Stimulated activated CD8-positive, alpha-beta memory T cell treated with anti-CD3 and anti-CD28 coated beads, Interleukin-15, amount 100 ng/mL, for 4 hours (primary cell): ENCODE measurements around the gene DGKB.
"Not testable (repeated sequence)": the region's sequence is repeated elsewhere in the genome, so short reads cannot be mapped to it uniquely, and the experiment has no call there.

Experiments
- DNase-seq, 2 donors: peaks; one replicate each; pipeline ENCODE4 v3.0.0-alpha.2; 2020; ENCODE audit warnings: low read depth in 2 of 2

DGKB gene

DNA sequence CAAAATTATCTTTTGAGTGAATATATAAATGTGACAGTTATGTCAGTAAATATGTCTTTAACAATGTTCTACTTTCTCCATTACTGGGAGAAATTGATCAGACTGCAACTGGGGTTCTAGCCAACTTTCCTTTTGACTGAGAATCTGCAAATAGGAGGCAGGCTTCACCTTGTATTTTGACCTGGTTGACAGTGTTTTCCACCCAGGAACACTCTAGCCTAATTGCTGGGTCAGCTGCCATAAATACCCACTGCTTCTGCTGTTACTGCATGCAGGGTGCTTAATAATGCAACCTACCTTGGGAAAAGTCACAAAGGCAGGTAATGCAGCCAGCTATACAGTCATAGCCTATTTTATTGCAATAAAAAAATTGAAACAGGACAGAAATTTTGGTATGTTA is 319.0 kb downstream of the DGKB start:
- DNase-seq: no peak

DNA sequence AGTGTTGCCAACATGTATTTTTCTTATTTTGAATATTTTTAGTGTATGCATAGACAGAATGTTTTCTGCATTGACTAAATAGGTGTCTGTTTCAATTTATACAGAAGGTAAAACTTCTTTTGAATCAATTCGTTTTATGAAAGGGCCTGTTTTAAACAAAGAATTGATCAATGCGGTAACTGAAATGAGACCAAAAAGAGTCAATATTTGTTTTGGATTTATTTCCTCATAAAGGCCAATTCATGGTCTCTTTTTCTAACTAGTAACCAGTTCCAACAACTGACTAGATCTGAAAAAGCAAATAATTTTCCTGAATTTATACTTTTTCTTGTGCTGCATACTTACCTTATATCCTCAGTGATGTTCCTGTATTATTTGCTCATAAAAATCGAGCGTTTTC is 320.5 kb downstream of the DGKB start:
- no peak for DNase-seq

DNA sequence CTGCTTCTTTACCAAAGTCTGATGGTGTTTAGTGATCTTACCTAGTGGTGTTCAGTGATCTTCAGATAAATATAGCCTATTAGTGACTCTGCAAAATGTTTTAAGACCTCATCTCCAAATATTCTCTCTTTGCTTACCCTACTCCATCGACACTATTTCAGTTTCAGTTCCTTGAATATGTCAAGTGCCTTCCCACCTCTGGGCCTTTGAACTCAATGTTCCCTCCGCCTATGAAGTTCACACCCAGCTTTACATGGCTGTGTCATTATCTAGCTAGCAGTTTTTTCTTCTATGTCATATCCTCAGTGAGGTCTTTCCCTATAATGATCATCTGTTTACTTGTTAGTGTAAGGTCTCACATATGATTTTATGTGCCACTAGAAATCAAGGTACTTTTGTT is 322.6 kb downstream of the DGKB start:
- DNase-seq: no peak

DNA sequence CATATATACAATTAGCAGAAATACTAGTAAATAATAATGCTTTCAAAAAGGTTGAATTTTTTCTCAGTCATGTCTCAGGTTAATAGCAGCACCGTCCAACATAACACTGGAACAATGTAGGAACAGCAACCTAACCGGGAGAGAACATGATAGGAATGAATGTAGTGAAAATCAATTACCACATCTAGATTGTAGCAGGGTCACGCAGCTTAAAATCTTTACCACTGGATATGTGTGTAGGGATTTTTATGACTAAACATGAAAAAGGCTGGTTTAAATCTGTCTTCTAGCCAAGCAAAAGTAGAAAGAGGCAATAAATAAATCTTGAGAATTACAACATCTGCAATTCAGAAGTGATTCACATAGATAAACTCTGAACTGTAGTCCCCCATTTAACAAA is 326.0 kb downstream of the DGKB start:
- no peak for DNase-seq

DNA sequence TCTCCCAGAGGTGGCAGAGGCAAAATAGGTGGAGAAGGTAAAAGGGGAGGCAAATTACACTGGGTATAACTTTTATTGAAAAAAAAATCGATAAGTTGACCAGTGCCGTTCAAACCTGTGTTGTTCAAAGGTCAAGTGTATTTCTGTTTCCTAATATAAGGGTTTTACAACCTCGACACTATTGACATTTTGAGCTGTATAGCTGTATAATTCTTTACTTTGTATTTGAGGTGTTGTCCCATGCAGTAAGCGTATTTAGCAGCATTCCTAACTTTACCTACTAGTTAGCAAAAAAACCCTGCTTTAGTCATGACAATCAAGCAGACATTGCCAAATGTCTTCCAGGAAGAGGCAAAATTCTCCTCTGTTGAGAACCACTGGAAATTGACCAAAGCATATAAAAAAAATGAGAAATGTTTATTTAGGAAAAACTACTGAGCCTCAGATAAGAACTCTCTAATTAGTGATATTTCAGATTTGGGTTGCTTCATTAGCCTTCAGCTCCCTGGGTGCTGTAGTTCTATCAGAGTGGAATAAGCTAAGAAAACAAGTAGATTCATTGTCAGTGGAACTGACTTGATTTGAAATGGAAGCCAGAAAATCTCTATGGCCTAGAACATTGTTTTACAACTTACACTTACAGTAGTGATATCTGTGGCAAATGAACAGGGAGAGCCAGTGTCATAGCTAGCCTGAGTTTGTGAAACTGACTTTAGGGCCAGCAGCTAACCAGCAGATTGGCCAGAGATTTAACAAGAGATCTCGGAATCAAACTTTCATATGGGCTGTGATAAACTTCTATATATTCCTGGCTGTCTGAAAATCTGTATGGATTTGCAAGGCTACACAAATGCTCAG is 331.6 kb downstream of the DGKB start:
- no peak for DNase-seq

DNA sequence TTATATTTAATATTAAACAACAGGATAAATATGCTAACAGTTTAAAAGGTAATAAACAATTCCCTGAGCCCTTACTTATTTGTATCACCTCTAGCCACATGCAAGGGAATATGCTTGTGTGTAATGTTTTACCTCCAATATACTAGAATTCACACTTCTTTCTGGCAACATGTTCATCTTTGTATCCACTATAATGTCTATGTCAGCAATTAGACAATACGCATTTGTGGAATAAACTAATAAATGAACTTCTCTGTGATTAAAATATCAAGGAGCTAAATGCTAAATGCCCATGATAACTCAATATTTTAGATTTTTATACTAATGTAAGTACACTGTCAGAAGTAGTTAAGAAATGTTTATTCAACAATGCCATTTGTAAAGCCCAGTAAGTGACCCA is 350.5 kb downstream of the DGKB start:
- DNase-seq: no peak

DNA sequence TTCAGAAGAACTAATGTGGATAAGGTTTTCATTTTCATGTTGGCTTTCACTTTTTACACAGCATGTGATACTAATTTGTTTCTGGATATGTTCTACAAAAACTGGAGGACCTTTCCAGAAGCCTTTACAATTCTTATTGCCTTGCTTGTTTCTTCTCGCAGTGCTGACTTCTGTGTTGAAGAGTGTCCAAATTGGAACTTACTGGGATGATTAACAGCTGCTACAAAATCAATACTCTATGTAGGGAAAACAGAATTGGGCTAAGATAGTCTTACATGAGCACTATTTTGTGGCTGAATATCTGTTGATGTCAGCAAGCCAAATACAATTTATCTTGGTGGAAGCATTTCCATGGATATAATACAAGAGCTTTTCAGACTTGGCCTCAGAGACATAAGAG is 351.2 kb downstream of the DGKB start:
- no peak for DNase-seq

DNA sequence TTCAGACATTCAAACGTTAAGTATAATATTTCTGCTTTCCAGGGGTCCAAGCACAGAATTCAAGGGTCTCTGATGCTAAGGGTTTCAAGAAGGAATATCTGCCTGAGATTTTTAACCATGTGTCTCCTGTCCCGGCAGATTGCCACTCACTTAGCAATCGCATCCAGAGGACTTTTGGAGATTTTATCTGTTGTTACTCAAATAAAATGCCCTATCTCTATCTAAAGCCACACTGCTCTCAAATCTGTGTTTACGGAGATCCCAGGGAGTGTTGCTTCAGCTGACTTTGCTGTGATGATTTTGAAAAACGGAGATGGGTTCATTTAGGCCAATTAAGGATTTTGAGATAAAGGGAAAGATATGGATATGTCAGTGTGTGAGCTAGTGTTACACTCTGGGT is 359.9 kb downstream of the DGKB start:
- no peak for DNase-seq

DNA sequence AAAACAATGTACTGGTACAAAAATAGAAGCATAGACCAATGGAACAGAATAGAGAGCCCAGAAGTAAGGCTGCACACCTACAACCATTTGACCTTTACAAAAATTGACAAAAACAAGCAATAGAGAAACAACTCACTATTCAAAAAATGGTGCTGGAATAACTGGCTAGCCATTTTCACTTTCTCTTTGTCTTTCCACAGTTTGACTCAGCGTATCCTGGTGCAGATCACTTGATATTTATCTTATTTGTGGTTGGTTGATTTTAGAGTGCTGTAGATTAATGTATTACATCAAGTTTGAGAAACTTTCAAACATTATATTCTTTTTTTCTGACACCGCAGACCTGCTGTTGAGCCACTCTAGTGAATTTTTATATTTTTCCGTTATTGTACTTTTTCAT is 381.4 kb downstream of the DGKB start:
- DNase-seq: no peak

DNA sequence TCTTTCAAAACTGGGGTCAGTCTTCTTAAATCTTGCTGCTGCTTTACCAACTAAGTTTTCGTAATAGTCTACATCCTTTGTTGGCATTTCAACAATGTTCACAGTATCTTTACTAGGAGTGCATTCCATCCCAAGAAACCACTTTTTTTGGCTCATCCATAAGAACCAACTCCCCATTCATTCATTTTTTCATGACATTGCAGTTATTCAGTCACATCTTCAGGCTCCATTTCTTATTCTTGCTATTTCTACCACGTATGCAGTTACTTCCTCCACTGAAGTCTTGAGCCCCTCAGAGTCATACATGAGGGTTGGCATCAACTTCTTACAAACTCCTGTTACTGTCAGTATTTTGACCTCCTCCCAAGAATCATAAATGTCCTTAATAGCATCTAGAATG is 392.3 kb downstream of the DGKB start:
- DNase-seq: no peak

DNA sequence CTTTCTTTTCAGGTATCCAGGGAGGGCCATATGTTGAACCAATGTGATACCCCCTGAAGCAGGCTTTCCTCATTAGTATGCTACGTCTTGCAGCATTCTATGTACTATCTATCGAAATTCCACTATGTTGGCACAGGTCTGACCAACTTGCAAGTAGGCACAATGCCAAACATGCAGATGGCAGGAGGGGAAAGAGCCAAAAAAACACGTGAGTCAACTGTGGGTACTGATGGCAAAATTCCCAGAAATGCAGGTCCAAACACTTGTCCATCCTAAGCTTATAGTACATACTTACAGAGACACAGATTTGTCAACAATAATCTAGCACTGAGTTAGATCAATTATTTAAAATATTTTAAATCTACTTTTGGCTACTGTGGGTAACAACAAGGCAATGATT is 394.9 kb downstream of the DGKB start:
- DNase-seq: no peak

DNA sequence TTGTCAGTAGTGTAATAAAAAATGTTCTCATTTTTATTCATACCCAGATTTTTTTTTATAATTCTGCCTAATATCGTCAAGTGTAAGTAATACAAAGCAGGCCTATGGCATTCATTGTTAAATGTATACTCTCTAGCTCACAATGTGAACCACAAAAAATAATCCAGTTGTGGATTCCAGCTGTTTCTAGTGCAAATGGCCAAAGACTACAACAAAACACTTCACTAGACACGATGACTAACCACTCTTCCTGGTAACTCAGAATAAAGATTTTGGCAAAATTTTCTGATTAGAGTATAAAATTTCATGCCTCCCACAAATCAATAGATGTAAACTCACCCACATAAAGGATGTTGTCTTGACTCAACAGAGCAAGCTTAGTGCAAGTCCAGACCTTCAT is 396.6 kb downstream of the DGKB start:
- no peak for DNase-seq

DNA sequence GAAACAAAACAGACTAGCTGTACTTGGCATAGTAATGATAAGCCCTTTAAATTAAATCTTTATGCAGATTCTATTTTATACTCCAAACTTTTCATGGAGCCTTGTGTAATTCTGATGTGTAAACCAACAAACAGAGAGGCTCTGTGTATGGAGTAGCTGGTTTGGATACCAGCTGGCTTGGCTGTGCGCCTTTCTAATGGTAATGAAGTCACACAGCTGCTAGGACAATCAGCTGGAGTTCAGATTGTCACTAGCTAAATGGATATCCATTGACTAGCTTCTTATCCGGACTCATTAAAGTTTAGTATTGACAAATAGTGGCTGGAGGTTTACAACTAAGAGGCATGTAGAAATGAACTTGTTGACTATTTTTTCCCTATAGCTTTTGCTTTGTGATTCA is 398.4 kb downstream of the DGKB start:
- DNase-seq: no peak

DNA sequence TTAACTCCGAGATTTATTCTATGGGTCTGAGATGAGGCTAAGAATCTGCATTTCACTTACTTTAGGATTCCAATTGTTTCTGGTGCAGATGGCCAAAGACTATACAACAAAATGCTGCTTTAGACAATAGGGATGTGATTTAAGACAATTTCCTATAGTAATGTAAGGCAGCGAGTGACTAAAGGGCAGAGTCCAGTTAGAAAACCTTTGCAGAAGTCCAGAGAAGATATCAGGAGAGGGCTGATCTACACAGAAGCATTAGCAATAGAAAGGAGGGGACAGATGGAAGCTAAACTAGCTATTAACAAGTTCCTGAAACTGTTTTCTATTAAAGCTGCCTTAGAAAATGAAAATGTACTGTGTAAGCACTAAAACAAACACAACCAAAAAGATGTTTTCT is 398.9 kb downstream of the DGKB start:
- no peak for DNase-seq

DNA sequence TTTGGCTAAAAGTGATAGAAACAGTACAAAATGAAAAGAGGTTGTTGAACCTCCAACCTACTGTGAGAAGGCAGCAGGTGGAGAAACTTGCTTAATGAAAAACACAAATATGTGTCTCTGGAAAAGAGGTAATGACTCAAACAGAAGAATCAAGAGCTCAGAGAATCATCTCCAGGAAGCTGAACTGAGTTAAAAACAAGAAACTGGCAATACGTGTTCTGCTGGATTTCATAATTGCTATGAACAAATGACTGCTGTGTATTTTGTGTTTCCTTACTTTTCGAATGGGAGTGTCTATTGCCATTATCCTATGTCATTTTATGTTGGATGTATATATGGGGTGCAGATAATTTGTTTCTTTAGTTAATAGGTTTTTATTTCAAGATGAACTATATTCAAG is 401.1 kb downstream of the DGKB start:
- no peak for DNase-seq

DNA sequence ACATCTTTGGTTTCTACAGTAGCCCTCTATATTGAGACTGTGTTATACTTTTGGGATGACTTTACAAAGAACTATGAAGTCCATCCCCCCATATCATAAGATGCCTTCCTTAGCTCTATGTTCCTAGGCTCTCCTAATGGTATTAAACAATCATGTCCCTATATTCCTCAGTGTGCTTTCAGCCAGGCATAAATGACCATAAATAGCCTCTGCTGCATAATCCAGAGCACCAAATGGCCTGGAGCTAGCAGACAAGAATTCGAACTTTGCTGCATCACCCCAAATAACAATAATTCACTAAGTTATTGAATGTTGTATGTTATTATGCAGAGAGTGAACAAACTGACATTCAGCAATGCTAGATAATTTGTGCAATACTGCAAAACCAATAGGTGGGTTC is 405.2 kb downstream of the DGKB start:
- DNase-seq: no peak

DNA sequence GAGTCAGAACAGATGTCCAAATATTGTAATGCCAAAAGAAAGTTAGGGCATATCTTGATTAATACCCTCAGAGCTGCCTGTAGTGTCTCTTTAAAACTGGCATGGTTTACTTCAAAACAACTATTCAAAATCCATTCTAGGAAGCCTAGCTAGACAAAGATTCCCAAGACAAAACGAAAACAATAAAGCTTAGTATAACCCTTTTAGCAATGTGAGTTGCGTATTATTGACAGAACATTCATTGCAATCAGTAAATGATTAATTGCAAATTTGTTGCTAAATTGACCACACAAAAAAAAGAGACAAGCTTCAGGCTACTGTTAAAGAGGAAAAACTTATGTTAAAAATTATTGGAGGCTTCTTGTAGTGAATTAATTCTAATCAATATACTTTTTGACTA is 406.9 kb downstream of the DGKB start:
- DNase-seq: no peak

DNA sequence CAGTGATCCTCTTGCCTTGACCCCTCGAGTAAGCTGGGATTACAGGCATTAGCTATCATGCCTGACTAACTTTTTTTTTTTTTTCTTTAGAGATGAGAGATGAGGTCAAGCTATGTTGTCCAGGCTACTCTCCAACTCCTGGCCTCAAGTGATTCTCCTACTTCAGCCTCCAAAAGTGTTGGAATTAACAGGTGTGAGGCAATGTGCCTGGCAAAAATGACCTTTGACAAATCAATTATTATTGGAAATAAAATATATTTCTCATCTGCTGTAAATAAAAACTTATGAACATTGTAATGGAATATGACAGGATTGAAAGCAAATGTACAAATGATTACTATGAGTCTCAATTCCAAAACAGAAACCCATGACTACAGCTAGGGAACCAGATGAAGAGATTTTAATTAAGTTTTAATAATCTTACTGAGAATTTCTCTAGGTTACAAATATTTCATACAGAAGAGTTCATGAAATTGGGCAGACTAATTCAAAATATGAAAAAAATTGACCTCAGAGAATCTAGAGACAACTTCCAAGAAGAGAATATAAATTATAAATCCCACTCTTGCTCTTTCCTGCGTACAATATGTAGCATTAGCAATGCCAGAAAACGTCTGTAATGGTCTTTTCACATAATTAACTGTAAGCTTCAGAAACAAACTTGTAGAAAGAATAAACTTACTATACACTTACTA is 414.7 kb downstream of the DGKB start:
- DNase-seq: no peak

DNA sequence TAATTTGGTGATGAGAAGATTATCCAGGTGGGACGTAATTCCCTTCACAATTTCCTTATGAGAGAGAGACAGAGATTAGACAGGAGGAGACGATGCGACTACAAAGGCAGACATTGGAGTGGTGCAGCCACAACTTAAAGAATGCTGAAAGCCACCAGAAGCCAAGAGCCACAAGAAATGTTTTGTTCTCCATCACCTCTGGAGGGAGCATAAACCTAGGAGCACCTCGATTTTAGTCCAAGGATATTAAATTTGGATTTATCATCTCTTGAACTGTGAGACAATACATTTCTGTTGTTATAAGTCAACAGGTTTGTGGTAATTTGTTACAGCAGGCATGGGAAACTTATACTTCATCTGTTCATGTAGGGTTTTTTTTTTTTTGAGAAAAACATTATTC is 418.9 kb downstream of the DGKB start:
- no peak for DNase-seq

DNA sequence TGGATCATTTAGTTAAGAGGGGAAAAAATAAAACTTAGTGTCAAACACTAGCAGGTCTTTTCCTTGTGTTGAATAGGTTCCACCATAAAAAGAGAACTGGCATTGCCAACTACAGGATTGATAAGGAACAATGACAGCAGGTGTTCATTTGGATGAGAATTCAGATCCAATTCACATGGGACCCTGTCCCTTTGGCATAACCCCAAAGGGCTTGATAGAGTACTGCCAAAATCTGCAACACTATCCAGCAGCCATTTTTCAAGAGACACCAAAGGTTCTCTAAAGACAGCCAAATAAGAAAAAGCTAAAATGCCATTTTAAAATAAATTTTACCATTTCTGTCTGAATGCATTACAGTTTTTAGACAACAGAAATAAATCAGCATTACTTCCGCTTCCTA is 422.3 kb downstream of the DGKB start:
- no peak for DNase-seq

DNA sequence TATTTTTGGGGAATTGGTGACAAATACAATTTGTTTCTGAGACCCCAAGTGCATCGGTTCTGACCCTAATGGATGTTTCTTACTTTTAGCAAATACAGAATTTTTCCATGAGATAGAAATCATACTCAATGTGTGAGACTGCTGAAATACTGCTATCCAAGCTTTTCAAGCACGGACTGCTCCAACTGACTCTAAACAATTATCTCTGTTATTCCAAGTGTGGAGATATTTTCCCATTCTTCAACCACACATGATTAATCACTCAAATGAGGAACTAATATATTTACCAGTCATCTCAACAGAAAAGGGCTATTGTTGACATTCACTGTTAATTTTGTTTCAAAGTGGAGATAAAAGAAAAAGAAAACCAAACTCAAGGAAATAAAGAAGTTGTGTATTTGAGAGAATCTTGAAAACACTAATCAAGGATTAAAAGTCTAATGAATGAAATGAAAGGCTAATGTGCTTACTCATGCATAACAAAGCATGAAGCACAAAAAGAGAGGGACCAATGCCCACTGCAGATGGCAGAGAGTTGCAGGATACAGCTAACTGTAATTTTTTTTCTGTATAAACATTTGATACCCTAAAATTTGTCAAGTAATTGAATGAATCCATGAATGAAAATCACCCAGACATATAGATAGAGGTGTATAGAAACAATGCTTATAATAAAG is 423.6 kb downstream of the DGKB start:
- no peak for DNase-seq

DNA sequence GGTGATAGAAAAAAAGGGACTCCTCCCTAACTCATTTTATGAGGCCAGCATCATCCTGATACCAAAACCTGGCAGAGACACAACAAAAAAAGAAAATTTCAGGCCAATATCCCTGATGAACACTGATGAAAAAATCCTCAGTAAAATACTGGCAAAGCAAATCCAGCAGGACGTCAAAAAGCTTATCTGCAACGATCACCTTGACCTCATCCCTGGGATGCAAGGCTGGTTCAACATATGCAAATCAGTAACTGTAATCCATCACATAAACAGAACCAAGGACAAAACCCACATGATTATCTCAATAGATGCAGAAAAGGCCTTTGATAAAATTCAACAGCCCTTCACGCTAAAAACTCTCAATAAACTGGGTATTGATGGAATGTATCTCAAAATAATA is 440.8 kb downstream of the DGKB start:
- DNase-seq: not testable (repeated sequence)

DNA sequence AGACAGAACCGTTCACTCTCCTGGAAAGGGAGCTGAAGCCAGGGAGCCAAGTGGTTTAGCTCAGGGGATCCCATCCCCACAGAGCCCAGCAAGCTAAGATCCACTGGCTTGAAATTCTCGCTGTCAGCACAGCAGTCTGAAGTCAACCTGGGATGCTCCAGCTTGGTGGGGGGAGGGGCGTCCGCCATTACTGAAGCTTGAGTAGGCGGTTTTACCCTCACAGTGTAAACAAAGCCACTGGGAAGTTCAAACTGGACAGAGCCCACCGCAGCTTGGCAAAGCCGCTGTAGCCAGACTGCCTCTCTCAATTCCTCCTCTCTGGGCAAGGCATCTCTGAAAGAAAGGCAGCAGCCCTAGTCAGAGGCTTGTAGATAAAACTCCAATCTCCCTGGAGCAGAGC is 443.7 kb downstream of the DGKB start:
- not testable (repeated sequence) for DNase-seq
